ENCODE measurements around the gene MCF2L.

- TF ChIP-seq CTCF (IDR thresholded peaks at IDR 0.05; ENCODE audit: low read length) (no peak), EZH2 (optimal IDR thresholded peaks at IDR 0.05; ENCODE audit: low read depth, low read length) (no peak), EZH2phosphoT487 (IDR thresholded peaks at IDR 0.05; ENCODE audit: low read length) (no peak)
These were observed 28.4 kb downstream of the MCF2L start for GRCh38 chr13:112997188-112998130.
